Left kidney (tissue), 1 donor: ENCODE results near the gene SCO1. TPM values are rescaled to one million over a fixed set of nuclear protein-coding genes. Genes with fewer than 3 reads are reported as not detected.

ENCODE experiments used
- polyA plus RNA-seq: library from polyadenylated mRNA; unstranded; fragments of 120-200 nt; gene quantifications from one replicate; pipeline ENCODE4 v1.2.1, GENCODE V29; 2013; ENCODE audit not compliant: insufficient read length

Gene SCO1
- polyA plus RNA-seq, 1 donor: 41.2 TPM

Other genes with a start within 250 kb of the SCO1 start
- 0.10 TPM for gene MYH4, start 228.0 kb downstream of the SCO1 start, polyA plus RNA-seq
- 0.05 TPM for gene MYH1, start 179.0 kb downstream of the SCO1 start, polyA plus RNA-seq
- 0.03 TPM for gene MYH2, start 147.9 kb downstream of the SCO1 start, polyA plus RNA-seq
- gene MYH3, start 40.2 kb downstream of the SCO1 start, polyA plus RNA-seq: 6.4 TPM
- 14.3 TPM for gene ADPRM, start 61 bp upstream of the SCO1 start, polyA plus RNA-seq
- gene TMEM220, start 32.5 kb upstream of the SCO1 start, polyA plus RNA-seq: 14.5 TPM
- 3.3 TPM for gene TMEM238L, start 106.6 kb upstream of the SCO1 start, polyA plus RNA-seq
- 0.07 TPM for gene PIRT, start 140.6 kb upstream of the SCO1 start, polyA plus RNA-seq